ENCODE measurements around the gene ECD.
A peak's percentile ranks its signal among the peaks of the same experiment; 100 is the strongest.

The ECD gene

GRCh38 chr10:73096449-73097304, 71.1 kb downstream of the ECD start, which contains the start of gene P4HA1:
P4HA1 (minus strand) TSS chr10:73096866; CDS start chr10:73074883, 21,983 bp downstream.
- DNase-seq (ENCODE audit: low read depth) = peak; percentile 100
- Histone ChIP-seq H3K27me3 (replicated peaks; ENCODE audit: control insufficient read depth, insufficient read depth, low read length) (no peaks in the 10 kb centered on the region), H3K9ac (ENCODE audit: low read length) (peak within 1 kb of the TSS; percentile 99), H3K36me3 (ENCODE audit: control insufficient read depth, insufficient read depth, low read length, severe bottlenecking) (no peaks in the 10 kb centered on the region), H3K9me3 (ENCODE audit: control insufficient read depth, low read length) (no peaks in the 10 kb centered on the region), H3K4me1 (ENCODE audit: control insufficient read depth, insufficient read depth, low read length) (peaks cover 33% of the 10 kb centered on the region), H3K4me3 (ENCODE audit: low read length) (peak within 1 kb of the TSS; percentile 92)

GRCh38 chr10:73096041-73096448, 71.8 kb downstream of the ECD start:
- peaks cover 33% of the 10 kb centered on the region for H3K4me1 ChIP-seq (ENCODE audit: control insufficient read depth, insufficient read depth, low read length)
- peak overlapping the region; percentile 92 for H3K4me3 ChIP-seq (ENCODE audit: low read length)
- H3K9ac ChIP-seq (ENCODE audit: low read length) = peak overlapping the region; percentile 99
- no peaks in the 10 kb centered on the region for H3K9me3 ChIP-seq (ENCODE audit: control insufficient read depth, low read length)
- no peaks in the 10 kb centered on the region for H3K27me3 ChIP-seq (replicated peaks; ENCODE audit: control insufficient read depth, insufficient read depth, low read length)
- no peaks in the 10 kb centered on the region for H3K36me3 ChIP-seq (ENCODE audit: control insufficient read depth, insufficient read depth, low read length, severe bottlenecking)
- DNase-seq (ENCODE audit: low read depth) = peak; percentile 89

GRCh38 chr10:73095481-73096021, 72.3 kb downstream of the ECD start:
- H3K9ac ChIP-seq (ENCODE audit: low read length) = peak overlapping the region; percentile 99
- peaks cover 33% of the 10 kb centered on the region for H3K4me1 ChIP-seq (ENCODE audit: control insufficient read depth, insufficient read depth, low read length)
- DNase-seq (ENCODE audit: low read depth) = peak; percentile 93
- H3K9me3 ChIP-seq (ENCODE audit: control insufficient read depth, low read length) = no peaks in the 10 kb centered on the region
- H3K36me3 ChIP-seq (ENCODE audit: control insufficient read depth, insufficient read depth, low read length, severe bottlenecking) = no peaks in the 10 kb centered on the region
- H3K27me3 ChIP-seq (replicated peaks; ENCODE audit: control insufficient read depth, insufficient read depth, low read length) = no peaks in the 10 kb centered on the region
- H3K4me3 ChIP-seq (ENCODE audit: low read length) = peak overlapping the region; percentile 92

- peaks cover 3% of the 10 kb centered on the region for H3K36me3 ChIP-seq (ENCODE audit: control insufficient read depth, insufficient read depth, low read length, severe bottlenecking)
- peak overlapping the region; percentile 92 for H3K4me3 ChIP-seq (ENCODE audit: low read length)
- H3K9ac ChIP-seq (ENCODE audit: low read length) = peak overlapping the region; percentile 99
- no peaks in the 10 kb centered on the region for H3K27me3 ChIP-seq (replicated peaks; ENCODE audit: control insufficient read depth, insufficient read depth, low read length)
- no peak for DNase-seq (ENCODE audit: low read depth)
- H3K9me3 ChIP-seq (ENCODE audit: control insufficient read depth, low read length) = no peaks in the 10 kb centered on the region
- H3K4me1 ChIP-seq (ENCODE audit: control insufficient read depth, insufficient read depth, low read length) = peaks cover 33% of the 10 kb centered on the region
Measured at GRCh38 chr10:73094986-73095480, 72.8 kb downstream of the ECD start.

- peaks cover 8% of the 10 kb centered on the region for H3K36me3 ChIP-seq (ENCODE audit: control insufficient read depth, insufficient read depth, low read length, severe bottlenecking)
- peak overlapping the region; percentile 92 for H3K4me3 ChIP-seq (ENCODE audit: low read length)
- peak overlapping the region; percentile 99 for H3K9ac ChIP-seq (ENCODE audit: low read length)
- H3K27me3 ChIP-seq (replicated peaks; ENCODE audit: control insufficient read depth, insufficient read depth, low read length) = no peaks in the 10 kb centered on the region
- no peaks in the 10 kb centered on the region for H3K9me3 ChIP-seq (ENCODE audit: control insufficient read depth, low read length)
- peak; percentile 53 for DNase-seq (ENCODE audit: low read depth)
- H3K4me1 ChIP-seq (ENCODE audit: control insufficient read depth, insufficient read depth, low read length) = peaks cover 28% of the 10 kb centered on the region
Measured at GRCh38 chr10:73093922-73094850, 73.6 kb downstream of the ECD start.

GRCh38 chr10:73092830-73093229, 75.0 kb downstream of the ECD start:
- DNase-seq (ENCODE audit: low read depth) = no peak
- no peak overlapping the region for H3K9ac ChIP-seq (ENCODE audit: low read length)
- no peaks in the 10 kb centered on the region for H3K27me3 ChIP-seq (replicated peaks; ENCODE audit: control insufficient read depth, insufficient read depth, low read length)
- H3K9me3 ChIP-seq (ENCODE audit: control insufficient read depth, low read length) = no peaks in the 10 kb centered on the region
- H3K36me3 ChIP-seq (ENCODE audit: control insufficient read depth, insufficient read depth, low read length, severe bottlenecking) = peaks cover 8% of the 10 kb centered on the region
- no peak overlapping the region for H3K4me3 ChIP-seq (ENCODE audit: low read length)
- H3K4me1 ChIP-seq (ENCODE audit: control insufficient read depth, insufficient read depth, low read length) = peaks cover 26% of the 10 kb centered on the region

- Histone ChIP-seq H3K27me3 (replicated peaks; ENCODE audit: control insufficient read depth, insufficient read depth, low read length) (no peaks in the 10 kb centered on the region), H3K4me3 (ENCODE audit: low read length) (no peak overlapping the region), H3K9me3 (ENCODE audit: control insufficient read depth, low read length) (no peaks in the 10 kb centered on the region), H3K36me3 (ENCODE audit: control insufficient read depth, insufficient read depth, low read length, severe bottlenecking) (peaks cover 8% of the 10 kb centered on the region), H3K9ac (ENCODE audit: low read length) (no peak overlapping the region), H3K4me1 (ENCODE audit: control insufficient read depth, insufficient read depth, low read length) (peaks cover 20% of the 10 kb centered on the region)
- no peak for DNase-seq (ENCODE audit: low read depth)
Measured at GRCh38 chr10:73088304-73088703, 79.5 kb downstream of the ECD start.

GRCh38 chr10:73086816-73087215, 81.0 kb downstream of the ECD start:
- no peak overlapping the region for H3K4me3 ChIP-seq (ENCODE audit: low read length)
- peaks cover 8% of the 10 kb centered on the region for H3K36me3 ChIP-seq (ENCODE audit: control insufficient read depth, insufficient read depth, low read length, severe bottlenecking)
- H3K9me3 ChIP-seq (ENCODE audit: control insufficient read depth, low read length) = no peaks in the 10 kb centered on the region
- H3K27me3 ChIP-seq (replicated peaks; ENCODE audit: control insufficient read depth, insufficient read depth, low read length) = no peaks in the 10 kb centered on the region
- H3K4me1 ChIP-seq (ENCODE audit: control insufficient read depth, insufficient read depth, low read length) = peaks cover 16% of the 10 kb centered on the region
- no peak overlapping the region for H3K9ac ChIP-seq (ENCODE audit: low read length)
- DNase-seq (ENCODE audit: low read depth) = no peak

GRCh38 chr10:73084209-73084608, 83.6 kb downstream of the ECD start:
- Histone ChIP-seq H3K4me3 (ENCODE audit: low read length) (no peak overlapping the region), H3K9me3 (ENCODE audit: control insufficient read depth, low read length) (no peaks in the 10 kb centered on the region), H3K9ac (ENCODE audit: low read length) (no peak overlapping the region), H3K4me1 (ENCODE audit: control insufficient read depth, insufficient read depth, low read length) (peaks cover 16% of the 10 kb centered on the region), H3K27me3 (replicated peaks; ENCODE audit: control insufficient read depth, insufficient read depth, low read length) (no peaks in the 10 kb centered on the region), H3K36me3 (ENCODE audit: control insufficient read depth, insufficient read depth, low read length, severe bottlenecking) (no peaks in the 10 kb centered on the region)
- no peak for DNase-seq (ENCODE audit: low read depth)
